Colon (tissue), 2 donors: ENCODE measurements around the gene SLC31A1.
"Not testable (repeated sequence)": the region's sequence is repeated elsewhere in the genome, so short reads cannot be mapped to it uniquely, and the experiment has no call there.

ENCODE experiments used
- FAIRE-seq: peaks from 2 replicates; lab custom pipeline; 2012; peaks lifted over from hg19 to GRCh38; lab: Jason Lieb, UNC
- donor health status: control.
- donor health status: control.

SLC31A1 gene

DNA sequence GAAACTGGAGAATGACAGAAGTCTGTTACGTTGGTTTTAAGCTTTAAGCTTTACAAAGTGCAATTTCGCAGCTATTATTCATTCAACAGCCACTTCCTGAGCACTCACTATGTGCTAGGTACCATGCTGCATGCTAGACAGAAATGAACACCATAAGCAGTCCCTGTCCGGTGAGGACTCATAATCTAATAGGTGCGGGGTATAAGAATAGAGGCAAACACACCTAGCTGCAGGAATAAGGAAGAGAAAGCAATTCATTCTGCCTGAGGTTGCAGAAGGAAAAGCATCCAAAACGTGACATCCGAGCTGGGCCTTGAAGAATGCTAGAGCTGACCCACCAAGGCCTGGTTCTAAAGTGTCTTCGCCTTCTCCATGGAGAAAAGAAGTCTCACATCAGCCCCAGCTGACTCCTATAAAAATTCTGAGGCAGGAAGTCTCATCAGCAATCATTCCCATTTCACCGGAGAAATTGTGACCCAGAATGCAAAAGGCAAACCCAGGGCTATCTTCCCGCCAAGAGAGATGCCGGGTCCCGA, 809 bp upstream of the SLC31A1 start:
- FAIRE-seq = no peak

DNA sequence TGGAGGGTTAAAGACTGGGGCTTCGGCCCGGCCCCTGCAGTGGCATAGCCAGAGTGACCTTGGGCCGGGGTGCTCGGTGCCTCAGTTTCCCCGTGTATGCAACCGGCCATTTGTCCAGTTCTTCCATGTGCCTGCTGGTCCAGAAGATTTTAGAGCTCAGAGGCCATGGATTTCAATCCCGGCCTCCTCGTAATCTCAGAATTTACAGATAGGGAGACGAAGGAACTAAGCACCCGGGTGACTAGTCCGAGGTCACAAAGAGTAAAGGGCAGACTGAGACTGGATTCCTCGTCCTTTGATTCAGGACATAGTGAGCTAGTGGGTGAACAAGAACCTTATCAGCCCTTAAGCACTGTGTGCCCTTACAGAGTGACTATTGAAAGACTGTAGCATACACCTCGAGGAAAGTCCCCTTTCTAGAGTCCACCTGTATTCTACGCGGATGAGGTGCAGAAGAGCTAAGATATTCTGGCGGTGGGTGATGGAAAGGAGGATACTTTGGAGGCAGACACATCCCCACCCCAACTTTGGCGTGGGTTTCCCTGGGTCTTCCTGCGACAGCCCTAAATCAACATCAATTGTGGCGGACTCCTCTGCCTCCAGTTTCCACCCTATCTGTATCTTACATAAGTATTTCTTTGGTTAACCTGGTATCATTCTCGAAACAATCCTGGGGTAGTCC, 597 bp downstream of the SLC31A1 start:
- FAIRE-seq = no peak

DNA sequence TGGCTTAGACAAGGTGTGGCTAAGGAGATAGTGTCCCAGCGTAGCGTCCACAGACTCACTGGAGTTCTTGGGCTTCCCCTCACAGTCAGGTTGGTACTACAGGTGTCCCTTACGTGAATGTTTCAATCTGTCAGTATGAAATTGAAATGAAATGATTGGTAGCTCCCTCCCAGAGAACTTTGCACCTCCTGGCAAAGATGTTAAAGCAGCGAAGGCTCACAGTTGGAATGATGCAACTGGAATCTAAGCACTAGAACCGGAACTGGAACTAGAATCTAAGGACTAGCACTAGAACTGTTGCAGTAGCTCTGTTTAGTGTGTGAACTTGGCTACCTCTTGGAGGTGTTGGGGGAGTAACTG, 1.1 kb downstream of the SLC31A1 start:
- no peak for FAIRE-seq

DNA sequence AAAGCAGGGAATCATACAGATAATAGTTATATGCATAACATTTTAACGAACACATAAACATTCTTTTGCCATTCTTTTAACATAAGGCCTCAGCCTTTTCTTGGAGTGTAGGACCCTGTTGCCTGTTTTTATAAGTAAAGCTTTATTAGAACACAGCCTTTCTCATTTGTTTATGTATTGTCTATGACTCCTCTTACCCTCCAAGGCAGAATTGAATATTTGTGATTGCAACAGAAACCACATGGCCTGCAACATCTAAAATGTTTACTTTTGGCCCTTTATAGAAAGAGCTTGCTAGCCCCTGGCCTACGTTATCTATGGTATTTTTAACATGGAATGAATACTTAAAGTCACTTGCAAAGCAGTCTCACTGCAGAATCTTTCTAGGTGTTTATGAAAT, 2.6 kb downstream of the SLC31A1 start:
- no peak for FAIRE-seq

DNA sequence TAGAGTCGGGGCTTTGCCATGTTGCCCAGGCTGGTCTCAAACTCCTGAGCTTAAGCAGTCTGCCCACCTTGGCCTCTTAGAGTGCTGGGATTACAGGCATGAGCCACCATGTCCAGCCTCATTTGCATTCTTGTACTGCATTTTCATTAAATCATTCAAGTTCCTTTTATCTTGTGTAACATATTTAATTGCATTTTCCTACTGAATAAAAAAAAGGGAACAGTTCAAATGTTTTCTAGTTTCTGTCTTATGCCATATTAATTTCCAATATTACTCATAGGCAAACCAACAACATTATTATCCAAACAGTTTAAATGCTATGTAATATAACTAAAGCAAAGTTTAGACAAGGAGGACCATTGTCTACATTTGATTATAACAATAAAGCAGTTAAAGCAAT, 6.1 kb downstream of the SLC31A1 start:
- FAIRE-seq = no peak

DNA sequence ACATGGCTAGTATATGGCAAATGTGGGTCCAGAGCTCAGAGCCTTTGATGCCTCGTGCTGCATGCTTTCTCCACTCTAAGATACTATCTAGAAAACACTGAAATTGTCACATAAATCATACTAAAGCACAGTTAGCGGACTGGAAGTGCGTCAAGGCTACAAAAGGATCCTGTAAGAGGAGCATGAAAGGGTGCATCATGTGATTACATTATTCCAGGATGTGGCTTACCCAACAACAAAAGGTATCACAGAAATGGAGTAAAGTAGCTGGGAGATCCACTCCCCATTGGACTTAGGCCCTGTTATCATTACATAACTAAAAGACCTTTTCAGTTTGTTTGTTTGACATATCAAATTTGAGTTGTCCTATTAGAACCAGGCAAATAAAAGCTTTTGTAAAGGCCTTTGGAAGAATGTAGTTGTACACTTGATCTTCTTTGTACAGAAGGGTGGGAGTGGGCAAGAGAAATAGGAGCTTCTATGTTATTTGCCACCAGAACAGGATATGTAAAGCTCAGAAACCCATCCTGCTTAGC, 6.9 kb downstream of the SLC31A1 start:
- FAIRE-seq = no peak

DNA sequence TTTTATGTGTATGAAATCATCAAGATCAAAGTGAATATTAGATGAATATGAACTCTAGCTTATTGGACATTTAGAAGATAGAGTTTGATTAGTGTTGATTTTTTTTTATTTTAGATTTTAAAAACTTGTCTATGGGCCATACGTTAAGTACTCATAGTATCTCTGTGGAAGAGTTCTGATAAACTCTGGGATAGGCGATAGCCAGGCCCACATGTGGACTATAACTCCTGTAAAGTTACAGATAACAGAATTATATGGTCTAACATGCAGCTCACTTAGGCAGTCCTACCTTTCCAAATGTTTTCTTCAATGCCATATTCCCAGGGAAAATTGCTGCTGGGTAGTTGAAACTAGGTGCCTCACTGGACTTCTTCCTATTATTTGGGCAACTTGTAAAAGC, 10.4 kb downstream of the SLC31A1 start:
- no peak for FAIRE-seq

DNA sequence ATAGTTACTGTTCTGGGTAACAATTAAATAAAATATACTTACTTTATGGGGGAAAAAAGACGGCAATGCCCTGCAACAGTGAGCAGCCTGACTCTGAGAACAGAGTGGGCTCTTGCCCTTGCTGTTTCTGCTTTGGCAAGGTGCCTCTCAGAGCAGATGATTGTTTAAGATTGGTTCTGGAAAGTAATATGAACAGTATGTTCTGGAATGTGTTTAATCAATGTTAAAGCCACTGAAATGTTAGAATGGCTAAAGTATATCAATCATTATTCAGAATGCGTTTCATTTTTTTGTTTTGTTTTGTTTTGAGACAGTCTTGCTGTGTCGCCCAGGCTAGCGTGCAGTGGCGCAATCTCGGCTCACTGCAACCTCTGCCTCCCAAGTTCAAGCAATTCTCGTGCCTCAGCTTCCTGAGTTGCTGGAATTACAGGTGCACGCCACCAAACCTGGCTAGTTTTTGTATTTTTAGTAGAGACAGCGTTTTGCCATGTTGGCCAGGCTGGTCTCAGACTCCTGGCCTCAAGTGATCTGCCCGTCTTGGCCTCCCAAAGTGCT, 14.4 kb downstream of the SLC31A1 start:
- FAIRE-seq = not testable (repeated sequence)

DNA sequence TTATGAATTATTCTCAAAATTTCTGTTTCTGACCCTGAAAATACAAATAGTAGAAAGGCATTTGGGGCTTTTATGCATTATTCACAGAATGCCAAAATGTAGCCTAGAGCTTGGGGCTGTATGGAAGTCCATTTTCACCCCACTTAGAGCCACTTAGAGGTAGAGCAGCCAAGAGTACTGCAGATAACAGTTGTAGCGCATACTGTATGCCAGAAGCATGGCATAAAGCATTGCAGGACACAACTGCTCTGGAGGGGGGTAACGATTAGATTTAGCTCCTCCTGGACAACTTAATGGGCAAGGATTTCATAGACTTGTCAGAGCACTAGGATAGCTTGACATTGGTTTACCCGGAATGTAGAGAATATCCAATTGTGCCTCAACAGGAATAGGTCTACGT, 15.7 kb downstream of the SLC31A1 start:
- no peak for FAIRE-seq

DNA sequence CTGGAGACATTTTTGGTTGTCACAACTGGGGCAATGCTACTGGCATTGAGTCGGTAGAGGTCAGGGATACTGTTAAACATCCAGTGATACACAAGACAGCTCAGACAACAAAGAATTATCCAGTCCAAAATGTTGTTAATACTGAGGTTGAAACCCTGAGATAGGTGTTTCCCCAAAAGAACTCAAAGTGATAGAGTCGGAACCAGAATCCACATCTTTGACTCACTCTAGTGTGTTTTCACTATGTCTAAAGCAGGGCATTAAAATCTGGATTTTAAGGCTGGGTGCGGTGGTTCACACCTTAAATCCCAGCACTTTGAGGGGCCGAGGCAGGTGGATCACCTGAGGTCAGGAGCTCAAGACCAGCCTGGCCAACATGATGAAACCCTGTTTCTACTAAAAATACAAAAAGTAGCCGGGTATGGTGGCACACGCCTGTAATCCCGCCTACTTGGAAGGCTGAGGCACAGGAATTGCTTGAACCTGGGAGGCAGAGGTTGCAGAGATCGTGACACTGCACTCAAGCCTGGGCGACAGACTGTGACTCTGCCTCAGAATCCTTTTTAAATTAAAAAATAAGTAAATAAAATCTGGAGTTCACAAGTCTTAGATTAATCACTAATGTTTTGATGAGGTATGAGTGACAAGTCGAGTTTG, 17.0 kb downstream of the SLC31A1 start:
- FAIRE-seq = no peak

DNA sequence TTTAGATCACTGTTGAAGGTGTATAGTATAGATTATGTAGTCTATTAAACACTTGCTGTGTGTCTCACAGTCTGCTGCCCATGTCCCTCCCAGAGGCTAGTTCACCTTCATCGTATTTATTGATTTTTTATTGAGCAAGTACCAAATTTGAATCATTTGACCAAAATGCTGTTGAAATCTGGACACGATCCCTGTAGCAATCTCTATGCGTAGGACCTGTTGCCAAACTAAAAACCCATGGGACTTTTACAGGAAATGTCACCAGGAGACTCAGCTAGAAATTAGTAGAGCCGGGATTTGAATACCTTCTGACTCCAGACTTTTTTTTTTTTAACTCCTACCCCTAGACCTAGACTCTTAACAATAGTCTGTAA, 17.5 kb downstream of the SLC31A1 start:
- no peak for FAIRE-seq

DNA sequence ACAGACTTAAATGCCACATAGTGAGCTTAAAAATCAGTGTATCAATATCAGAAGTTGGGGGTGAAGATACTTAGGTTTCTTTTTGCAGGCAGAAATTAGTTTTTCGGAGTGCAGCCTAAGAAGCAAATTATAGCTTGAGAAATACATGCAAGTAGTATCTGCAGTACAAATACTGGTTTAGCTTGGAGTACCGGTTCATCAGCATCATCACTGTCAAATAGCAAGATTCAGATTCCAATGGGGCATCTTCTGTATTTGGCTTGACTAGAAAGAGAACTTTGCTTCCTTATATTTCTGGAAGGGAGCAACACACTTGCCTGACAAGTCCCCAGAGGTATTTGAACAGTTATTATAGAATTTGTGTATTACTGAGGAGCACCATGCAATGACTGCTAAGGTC, 19.8 kb downstream of the SLC31A1 start:
- FAIRE-seq = no peak

DNA sequence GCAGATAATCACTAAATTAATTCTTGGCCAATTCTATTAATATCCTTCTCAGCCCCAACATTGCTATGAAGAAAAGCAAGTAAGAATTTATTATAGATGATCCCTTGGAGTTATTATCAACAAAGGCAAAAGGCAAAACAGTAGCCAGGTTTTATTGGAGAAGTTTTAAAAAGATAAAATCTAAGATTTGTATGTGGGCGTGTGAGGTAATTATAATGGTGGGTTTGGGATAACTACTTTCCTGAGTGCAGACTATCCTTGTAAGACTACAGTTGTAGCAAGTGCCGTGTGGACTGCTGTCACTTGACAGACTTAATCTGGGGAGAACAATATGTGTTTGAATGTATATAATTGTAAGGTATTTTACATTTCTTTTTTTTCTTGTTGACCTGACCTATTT, 23.2 kb downstream of the SLC31A1 start:
- FAIRE-seq = no peak

DNA sequence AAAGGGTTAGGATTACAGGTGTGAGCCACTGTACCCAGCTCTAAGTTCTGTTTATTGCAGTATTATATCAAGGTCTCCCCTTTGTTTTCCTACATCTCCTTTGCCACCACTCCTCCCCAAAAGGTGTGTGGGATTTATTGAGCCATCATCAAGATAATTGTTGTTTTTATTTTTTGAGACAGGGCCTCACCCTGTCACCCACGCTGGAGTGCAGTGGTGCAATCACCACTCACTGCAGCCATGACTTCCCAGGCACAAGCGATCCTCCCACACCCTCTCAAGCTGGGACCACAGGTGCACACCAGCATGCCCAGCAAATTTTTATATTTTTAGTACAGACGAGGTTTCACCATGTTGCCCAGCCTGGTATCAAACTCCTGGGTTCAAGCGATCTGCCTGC, 24.6 kb downstream of the SLC31A1 start:
- no peak for FAIRE-seq

DNA sequence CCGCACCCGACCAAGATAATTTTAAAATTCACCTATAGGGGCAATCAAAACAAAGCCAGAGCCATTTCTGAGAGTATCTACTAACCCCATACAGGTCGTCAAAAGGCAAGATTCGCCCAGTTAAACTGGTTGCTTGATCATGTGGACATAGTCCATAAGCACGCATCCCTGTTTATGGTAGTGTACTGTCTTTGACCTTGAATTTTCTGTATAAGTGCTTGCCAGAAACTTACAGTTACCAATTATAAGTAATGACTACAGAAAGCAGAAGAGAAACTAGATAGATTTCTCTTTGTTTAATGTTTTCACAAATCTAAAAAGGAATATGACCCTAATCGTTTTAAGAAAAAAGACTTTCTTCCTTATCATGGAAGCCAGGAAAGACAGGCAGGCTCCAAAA, 25.6 kb downstream of the SLC31A1 start:
- FAIRE-seq = no peak

DNA sequence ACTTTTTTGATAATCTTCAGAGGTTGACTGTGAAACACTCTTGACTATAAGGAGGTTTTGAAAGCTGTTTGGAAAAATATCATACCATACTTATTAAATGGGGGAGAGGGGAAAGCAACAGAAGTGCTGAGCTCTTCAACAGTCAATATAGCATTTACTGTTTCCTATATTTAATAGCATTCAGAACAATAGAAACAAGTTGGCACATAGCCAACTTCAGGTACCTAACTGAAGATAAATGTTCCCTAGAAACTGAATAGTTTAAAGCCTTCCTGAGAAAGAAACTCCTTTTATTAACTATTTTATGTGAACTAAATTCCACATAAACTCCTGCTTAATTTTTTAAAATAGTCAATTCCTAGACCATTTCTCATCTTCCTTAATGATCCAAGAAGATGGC, 26.3 kb downstream of the SLC31A1 start:
- no peak for FAIRE-seq

DNA sequence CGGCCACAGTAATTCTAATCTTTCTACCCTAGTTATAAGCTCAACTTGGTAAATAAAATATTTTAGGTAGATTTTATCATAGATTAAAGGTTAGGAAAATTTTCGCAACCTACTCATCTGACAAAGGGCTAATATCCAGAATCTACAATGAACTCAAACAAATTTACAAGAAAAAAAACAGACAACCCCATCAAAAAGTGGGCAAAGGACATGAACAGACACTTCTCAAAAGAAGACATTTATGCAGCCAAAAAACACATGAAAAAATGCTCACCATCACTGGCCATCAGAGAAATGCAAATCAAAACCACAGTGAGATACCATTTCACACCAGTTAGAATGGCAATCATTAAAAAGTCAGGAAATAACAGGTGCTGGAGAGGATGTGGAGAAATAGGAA, 28.3 kb downstream of the SLC31A1 start:
- not testable (repeated sequence) for FAIRE-seq

DNA sequence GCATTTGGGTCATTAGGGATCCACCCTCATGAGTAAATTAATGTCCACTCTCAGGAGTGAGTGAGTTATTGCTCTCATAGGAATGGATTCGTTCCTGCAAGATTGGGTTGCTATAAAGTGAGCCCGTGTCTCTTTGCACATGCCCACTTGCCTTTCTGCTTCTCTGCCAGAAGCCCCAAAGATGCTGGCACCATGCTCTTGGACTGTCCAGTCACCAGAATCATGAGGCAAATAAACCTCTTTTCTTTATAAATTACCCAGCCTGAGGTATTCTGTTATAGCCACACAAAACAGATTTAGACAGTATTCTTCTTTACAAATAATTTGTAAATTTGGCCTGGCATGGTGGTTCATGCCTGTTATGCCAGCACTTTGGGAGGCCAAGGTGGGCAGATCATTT, 29.5 kb downstream of the SLC31A1 start:
- FAIRE-seq = no peak

DNA sequence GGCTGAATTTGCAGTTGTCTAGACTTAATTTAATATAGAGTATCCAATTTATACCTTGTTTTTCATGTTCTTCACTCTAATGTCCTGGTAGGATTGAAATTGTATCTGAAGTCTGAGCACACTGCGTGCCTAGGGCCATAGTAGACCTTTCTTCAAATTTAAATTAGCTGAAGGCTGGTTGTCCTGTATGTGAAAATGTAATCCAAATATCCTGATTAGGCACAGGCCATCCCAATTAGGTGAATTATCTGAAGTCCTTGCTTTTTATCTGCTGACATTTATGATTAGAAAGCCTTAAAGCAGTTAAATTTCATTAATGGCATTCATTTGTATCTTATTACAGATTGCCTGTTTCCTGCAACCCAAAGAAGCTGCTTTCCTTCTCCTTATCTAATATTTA, 33.6 kb downstream of the SLC31A1 start:
- no peak for FAIRE-seq

DNA sequence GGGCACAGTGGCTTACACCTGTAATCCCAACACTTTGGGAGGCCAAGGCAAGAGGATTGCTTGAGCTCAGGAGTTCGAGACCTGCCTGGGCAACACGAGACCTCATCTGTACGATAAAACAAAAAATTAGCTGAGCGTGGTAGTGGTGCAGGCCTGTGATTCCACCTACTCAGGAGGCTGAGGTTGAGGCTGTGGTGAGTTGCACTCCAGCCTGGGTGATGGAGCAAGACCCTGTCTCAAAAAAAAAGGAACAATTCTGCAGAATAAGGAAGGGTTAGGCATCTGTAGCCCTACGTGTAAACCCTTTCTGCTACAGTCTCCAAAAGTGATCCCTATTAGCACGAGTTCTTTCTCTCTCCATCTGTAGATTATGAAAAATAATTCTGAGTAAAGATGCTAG, 34.1 kb downstream of the SLC31A1 start:
- FAIRE-seq = no peak

DNA sequence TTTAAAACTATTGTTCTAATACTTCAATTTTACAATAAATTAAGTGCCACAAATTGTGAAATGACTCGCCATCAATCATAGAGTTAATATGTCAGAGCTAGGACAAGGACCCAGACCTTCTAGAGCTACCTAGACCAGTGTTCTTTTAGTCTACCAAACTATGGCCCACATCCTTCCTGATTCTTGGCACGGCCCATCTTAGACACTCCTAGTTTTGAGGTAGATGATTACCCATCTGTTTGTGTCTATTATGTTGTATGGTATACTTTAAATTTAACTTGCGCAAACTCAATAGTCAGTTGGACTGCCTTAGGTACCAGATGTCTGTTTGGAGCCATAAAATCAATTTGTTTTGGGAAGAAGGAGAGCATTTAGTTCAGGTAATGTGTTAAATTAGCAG, 36.5 kb downstream of the SLC31A1 start:
- no peak for FAIRE-seq

DNA sequence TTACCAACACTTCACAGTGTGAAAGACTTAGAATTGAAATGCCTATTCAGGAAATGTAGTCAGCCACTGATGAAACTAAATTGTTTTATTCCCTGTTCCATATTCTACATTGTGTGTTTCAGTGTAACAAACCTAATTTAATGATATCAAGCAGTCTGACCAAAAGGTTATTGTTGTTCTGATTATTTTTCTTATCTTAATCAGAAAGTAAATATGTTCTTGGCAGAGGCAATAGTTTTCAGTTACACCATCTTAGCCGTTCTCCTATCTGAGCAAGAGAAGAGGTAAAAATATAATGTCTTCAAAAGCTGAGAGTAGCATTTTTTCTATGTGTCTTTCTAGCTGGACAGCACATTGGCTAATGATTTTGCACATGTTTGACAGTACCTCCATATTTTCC, 36.9 kb downstream of the SLC31A1 start:
- FAIRE-seq = no peak

DNA sequence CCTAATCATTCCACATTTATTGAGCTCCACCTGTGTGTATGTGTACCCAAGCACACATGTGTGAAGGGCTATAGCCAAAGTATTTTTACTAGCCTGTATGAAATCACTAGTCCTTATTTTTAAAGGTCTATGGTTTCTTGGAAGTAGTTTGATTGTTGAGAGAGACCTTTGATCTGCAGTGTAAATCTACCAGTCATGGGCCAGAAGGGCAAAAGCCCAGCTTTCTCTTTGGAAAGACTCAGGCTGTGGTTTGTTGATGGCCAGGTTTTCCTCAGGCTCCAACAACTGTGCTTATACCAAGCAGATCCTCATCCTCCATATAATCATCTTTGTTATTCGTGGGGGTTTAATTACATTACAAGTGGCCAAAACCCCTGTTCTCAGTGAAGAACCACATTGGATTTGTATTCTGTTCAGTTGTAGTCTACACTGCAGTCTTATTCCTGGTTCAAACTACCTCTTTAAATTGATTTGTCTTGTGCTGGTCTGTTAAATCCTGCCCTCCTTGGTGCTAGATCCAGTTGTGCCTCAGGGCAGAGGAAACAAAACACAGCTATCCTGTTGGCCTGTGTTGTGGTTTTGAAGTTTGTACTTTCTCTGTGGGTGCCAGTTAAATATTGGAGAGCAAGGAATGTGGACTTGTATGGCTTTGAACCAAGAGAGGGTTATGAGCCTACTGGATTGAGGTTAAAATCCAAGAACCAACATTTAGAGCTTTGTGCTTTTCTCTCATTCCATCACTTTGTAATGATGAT, 40.8 kb downstream of the SLC31A1 start:
- FAIRE-seq = no peak
